ENCODE results near the gene LRP11.

The LRP11 gene

GRCh38 chr6:149777624-149778023 is 86.5 kb downstream of the LRP11 start:
- DNase-seq, result no peak

- DNase-seq, result no peak
Observed at GRCh38 chr6:149771925-149772324, 92.2 kb downstream of the LRP11 start.

- DNase-seq, result no peak
Observed at GRCh38 chr6:149771185-149771584, 93.0 kb downstream of the LRP11 start.

DNA sequence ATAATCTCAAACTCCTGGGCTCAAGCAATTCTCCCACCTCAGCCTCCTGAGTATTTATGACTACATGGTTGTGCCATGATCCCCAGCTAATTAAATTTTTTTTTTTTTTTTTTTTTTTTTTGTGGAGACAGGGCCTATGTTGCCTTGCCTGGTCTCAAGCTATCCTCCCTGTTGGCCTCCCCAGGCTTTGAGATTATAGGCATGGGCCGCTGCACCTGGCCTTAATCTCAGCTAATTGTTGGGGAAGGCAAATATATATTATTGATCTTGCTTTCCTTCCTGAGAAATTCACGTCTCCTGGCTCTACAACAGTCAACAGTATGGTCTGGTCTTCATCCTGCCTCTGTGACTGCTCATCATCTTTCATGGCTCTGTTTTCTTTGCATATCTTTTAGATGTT is 94.5 kb downstream of the LRP11 start:
- DNase-seq, result no peak
